ENCODE measurements around the gene IL18BP.

Gene IL18BP

DNA sequence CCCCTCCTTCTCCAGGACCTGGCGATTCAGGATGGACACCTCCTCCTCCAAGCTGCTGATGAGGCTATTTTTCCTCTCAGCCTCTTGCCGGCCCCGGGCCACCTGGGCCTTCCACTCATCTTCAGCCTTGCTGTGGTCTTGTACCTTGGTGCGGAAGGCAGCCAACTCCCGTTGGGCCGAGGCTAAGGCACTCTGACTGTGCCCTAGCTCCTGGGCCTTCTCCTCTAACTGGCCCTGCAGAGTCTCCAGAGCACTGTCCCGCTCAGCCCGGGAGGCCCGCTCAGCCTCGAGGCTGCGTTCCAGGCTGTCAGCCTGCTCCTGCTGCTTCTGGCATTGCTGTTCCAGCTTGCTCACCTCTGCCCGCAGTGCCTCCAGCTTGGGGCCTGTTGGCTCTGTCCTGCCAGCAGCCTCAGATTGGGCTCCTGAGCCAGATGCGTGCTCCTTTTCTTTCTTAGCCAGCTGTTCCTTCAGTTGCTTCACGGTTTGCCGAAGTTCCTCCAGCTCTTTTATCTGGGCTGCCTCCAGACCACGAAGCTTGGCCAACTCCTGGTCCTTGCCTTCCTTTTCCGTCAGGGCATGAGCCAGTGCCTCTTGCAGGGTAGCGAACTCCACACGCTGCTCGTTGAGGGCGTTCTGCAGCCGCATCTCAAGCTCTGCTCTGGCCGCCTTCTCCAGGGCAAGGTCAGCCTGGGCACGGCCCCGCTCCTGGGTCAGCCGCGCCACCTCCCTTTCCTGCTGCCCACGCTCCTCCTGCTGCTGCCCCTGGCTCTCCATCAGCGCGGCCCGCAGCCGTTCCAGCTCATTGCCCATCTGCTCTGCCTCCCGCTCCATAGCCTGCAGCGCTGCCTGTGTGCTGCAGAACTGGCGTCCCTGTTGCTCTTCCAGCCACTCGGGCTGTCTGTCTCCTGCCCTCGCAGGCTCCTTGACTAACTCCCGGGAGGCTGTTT is 15.3 kb downstream of the IL18BP start:
- peak; percentile 18 for DNase-seq

- DNase-seq: no peak
These were observed 16.1 kb downstream of the IL18BP start for GRCh38 chr11:72014761-72015320.

DNA sequence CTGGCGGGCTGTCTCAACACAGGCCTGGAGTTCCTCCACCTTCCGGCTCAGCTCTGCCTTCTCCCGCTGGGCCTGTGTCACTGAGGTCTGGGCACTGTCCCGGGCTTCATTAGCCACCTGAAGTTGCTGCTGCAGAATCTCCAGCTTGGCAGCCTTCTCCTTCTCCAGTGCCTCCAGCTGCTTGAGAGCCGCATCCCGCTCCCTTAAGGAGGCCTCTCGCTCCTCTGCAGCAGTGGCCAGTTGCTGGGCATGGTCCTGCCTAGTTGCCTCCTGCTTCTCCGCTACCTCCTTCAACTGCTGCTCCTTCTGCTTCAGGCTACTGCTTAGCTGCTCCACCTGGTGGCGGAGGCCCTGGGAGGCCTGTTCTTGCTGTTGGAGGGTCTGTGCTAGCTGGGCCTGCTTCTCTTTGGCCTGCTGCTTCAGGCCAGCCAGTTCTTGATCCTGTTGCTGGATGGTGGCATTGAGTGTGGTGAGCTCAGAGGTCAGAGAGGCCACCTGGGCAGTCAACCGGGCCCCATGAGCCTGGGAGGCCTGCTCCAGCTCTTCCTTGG is 16.9 kb downstream of the IL18BP start:
- no peak for DNase-seq

- no peak for DNase-seq
These were observed 19.5 kb downstream of the IL18BP start for GRCh38 chr11:72018171-72018570.

- no peak for DNase-seq
These were observed 24.6 kb downstream of the IL18BP start for GRCh38 chr11:72023335-72023734.

DNA sequence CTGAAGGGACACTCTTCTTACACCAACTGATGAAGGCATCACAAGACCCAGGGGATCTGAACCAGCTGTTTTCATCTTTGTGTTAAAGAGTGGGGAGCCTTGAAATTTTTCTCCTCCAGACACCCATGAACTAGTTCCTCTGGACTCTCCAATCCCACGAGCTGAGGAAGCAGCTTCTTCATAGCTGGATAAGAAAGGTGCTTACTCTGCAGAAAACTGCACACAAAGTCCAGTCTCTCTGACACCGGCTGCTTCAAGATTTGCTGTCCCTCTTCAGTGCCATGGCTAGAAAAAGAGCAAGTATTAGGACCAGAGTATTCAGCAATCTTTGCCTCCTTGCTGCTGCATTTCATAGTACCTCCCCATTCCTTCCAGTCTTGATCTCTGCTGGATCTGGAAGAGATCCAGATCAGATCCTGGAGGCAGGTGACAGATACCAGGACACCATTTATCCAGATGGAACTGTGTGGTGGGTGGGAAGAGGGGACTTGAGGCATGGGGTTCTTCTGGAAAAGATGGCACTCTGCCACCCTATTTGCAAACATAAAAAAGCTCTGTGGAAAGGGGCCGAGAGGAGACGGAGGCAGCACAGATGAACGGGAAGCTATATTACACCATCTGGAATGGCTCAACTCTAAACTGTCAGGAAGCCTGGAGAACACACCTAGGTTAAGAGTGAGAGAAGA is 25.5 kb downstream of the IL18BP start:
- no peak for DNase-seq

DNA sequence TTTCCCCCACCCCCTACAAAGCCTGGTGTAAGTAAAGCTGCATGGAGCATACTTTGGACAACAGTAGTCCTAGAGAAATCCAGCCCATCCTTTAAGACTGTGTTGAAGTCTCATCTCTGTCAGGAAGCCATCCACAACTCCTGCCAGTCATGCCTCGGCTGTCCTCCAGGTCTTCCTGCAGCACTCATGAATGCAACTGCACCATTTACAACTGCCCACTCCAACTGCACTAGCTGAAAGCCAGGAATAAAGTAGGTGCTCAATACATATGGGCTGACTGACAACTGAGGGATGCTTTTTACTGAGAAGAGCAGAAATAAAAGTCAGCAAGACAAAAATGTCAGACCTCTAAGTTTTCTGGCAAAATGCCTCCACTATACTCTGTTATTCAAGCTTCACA is 27.4 kb downstream of the IL18BP start:
- DNase-seq: peak; percentile 25

DNA sequence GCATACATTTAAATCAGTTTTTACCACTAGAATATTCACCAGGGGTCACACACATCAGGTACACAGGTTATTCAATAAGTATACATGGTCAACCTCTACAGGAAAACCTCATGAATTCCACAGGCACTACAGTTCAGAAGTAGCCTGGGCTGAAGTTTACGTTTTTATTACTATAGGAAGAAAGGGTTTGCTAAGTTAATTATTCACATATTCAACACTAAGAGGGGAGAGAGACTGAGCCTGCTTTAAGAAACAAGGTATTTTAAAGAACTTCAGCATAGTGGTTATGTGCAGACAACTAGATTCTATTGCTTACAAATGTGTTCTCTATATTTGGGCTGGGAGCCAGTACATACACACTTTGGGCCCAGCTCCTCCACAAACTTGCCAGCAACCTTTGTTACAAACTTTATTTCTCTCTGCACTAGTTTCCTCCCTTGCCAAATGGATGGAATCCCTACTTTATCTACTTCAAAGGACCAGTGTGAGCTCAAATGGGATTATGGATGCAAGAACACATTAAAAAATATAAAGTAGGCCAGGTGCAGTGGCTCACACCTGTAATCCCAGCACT is 31.9 kb downstream of the IL18BP start:
- no peak for DNase-seq

GRCh38 chr11:72036687-72037086 is 38.0 kb downstream of the IL18BP start:
- no peak for DNase-seq

DNA sequence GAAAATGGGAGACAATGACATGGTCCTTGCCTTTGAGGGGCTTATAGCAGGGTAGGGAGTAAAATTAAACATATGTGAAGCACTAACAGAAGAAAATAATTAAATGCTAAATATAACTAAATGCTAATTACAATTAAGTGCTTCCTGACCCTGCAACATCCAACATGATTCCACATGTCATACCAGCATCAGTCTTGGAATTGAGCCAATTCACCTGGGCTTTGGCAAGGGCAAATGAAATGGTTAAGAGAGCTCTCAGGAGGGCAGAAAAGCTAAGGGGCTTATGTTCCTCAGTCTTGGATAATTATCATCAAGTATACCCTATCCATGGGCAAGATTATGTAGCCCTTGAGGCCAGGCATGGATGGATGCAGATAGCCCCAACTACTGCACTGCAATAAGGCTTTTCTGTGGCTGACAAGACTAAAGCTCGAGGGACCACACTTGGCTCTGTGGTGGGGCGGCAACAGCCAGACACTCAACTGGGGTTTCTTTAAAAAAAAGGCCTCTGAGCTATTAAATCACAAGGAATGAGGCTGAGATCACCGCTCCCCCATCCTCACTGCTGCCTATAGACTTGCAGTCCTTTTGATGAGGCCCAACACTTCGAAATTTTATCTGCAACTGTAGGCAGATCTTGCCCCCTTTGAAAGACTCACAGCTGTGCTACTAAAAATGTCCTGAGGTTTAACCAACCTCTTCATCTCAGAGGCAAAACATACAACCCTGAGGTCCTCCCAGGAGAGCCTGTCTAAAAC is 39.0 kb downstream of the IL18BP start:
- peak; percentile 49 for DNase-seq

DNA sequence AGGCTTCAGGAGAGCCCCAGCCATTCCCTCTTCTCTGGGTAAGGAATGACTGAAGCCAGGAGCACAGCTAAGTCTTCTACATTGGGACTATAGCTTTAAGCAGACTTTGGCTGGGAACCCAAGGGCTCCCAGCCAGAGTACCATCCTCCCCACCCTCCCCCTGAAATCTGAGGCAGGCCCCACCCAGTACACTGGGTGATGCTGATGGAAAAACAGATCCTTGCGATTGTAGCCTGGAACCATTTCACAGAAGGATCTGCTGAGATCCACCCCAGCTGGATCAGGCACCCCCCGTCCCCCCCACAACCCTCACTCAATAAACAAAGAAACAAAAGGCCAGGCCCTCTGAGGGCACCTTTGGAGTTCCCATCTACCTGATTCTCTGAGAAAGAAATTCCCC is 39.8 kb downstream of the IL18BP start:
- DNase-seq: peak; percentile 76

DNA sequence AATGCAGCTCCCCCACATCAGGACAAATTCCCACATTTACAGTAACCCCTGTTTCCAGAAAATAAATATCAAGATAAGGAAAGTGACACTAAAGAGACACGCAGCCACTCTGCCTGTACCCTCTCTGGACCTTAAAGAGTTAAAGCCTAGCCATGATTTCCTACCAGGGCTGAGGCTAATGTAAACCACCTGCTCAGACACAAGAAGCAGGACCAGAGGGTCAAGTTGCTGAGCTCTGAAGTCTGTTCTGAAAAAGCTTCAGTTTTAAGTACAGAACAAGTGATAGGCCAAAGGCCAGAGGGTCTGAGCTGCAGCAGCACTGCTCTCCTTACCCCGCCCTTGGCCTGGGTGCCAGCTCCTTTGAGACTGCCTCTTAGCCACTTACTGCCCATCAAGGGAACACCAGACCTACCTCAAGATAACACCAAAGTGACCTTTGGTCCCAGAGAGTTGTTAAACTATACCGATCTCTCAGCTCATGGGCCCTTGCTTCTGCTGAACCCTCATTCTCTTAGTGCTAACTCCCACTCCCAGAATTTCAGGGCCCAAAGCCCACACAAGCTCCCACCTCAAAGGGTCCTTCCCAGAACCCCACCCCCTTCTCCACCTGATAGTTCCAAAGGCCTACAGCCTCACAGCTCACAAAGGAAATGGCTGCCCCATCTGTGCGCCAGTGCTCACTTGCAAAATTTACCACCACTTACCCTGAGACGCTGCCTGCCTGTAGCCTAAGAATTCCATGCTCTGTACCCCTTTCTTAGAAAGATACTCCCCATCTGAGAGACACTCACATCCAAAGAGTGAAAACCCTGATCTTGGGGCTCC is 40.5 kb downstream of the IL18BP start:
- DNase-seq: peak; percentile 39

DNA sequence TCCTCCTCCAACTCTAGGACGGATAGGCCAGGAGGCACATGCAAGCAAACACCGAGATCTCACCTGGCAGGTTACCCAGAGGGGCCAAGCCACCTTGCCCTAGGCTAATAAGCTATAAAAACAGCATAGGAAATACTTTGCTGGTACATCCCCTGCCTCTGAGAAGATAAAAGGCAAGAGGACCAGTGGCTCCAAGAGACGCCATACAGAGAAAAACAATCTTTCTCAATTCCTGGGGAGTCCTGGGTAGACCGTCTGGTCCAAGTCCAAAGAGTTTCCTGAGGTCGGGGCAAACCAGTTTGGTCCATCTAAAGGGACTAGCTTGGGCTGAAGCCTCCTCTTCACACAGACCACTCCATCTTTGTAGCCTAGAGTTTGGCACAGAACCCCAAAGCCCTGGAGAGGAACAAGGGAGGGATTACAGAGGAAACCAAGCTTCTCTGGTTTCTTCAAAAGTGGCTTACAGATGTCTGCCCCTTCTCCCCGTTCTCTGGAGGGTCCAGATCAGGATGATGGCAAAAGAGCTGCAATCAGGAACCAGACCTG is 41.2 kb downstream of the IL18BP start:
- no peak for DNase-seq

- DNase-seq: peak; percentile 96
These were observed 42.0 kb downstream of the IL18BP start for GRCh38 chr11:72040491-72041363.

DNA sequence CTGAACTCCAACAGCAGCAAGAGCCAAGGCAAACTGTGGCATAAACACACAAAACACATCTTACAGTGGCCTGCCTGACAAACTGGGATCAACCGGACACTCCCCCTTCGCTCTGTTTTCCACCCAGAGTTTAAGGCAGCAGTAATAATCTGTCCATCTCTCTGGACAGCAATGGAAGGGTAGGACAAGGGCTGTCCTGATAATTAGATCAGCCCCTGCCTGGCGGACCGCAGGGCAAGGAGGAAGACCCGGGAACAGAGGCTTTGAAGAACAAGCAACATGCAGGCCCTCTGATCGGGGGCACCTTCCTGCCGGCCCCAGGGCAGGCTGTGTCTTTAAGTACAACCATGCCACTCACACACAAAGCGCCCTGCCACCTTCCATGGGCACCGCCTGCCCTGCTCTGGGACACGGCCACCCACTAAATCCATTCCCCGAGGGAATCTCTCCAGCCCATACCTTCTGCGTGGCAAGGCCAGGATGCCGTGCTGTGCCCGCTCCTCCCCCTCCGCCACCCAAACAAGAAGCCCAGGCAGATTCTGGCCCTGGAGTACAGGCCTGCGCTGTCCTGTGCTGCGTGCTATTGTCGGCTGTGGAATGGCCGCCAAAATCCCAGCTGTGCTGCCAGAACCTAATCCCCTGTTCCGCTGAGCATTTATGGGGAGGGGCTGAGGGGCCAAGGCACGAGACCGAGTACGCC is 42.8 kb downstream of the IL18BP start:
- DNase-seq: peak; percentile 72

DNA sequence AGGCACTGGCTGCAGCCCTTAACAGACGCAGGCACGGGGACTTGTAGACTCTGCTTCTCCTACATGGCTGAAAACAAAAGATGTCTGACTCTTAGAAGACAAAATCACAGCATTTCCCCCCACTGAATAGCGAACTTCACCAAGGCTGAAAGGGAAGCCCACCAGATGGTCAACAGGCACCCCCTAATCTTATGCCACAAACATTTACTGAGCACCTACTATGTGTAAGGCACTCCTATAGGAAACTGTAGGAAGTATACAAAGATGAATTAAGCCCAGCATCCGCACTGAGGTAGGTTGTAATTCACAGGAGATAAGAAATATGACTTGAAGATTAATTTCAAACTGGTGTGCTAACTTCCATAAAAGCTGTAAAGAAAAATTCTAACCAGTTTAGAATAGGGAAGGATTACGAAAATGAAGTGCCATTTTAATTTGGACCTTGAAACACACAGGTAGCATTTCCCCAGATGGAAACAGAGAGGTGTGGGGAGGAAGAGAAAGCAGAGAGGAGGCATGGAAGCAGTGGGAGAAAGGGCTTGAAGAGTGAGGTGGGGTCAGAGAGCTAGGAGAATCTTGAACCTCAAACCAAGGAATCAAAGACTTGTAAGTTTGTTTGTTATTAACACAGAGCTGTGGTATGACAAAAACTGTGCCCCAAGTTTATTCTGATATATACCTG is 43.5 kb downstream of the IL18BP start:
- DNase-seq: no peak

DNA sequence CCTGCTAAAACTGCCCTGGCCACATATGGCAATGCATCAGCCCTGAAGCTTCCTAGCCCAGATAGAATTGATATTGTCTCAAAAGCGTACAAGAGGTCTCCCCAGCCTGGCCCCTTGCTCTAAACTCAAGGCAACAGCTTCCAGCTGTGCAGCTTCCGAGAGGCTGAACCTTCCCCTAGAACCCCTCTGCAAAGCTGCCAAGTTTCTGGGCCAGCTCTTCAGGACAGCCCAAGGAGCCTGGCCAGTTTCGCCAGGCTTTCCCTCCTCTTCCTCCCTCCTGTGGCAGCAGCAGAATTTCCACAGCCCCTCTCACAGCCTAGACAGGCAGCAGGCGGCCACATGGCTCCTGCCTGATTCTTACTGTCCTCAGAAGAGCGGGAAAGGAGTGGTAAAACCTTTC is 47.1 kb downstream of the IL18BP start:
- no peak for DNase-seq

- DNase-seq: no peak
These were observed 50.2 kb downstream of the IL18BP start for GRCh38 chr11:72048766-72049460.
